HL-60 (cell line): ENCODE results near the gene BCL7B.

Experiments
- GABPA ChIP-seq: IDR thresholded peaks from 2 replicates; pipeline ENCODE4 v1.6.1; 2012; ENCODE audit warnings: low read depth
- POLR2AphosphoS5 ChIP-seq: IDR thresholded peaks from 2 replicates; pipeline ENCODE4 v1.6.1; 2012; ENCODE audit warnings: low read depth
- REST ChIP-seq: IDR thresholded peaks from 2 replicates; pipeline ENCODE4 v1.6.1; 2012; ENCODE audit warnings: low read depth; ENCODE audit not compliant: insufficient replicate concordance
- TF ChIP-seq, protein P1 (sequence below): IDR thresholded peaks from one replicate; pipeline ENCODE4 v1.5.1; 2011; ENCODE audit warnings: low read length, control low read depth, inconsistent platforms; ENCODE audit not compliant: insufficient read depth

DNA sequence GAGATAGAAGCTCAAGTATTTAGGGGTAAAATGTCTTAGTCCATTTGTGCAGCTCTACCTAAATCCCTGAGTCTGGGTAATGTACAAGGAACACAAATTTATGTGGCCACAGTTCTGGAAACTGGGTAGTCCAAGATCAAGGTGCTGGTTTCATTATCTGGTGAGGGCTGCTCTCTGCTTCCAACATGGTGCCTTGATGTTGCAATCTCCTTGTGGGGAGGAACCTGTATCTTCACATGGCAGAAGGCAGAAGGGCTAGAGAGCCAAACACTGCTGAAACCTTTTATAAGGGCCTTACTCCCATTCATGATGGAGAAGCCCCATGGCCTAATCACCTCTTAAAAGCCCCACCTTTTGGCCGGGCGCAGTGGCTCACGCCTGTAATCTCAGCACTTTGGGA, 26.7 kb downstream of the BCL7B start:
- TF ChIP-seq, protein P1, sequence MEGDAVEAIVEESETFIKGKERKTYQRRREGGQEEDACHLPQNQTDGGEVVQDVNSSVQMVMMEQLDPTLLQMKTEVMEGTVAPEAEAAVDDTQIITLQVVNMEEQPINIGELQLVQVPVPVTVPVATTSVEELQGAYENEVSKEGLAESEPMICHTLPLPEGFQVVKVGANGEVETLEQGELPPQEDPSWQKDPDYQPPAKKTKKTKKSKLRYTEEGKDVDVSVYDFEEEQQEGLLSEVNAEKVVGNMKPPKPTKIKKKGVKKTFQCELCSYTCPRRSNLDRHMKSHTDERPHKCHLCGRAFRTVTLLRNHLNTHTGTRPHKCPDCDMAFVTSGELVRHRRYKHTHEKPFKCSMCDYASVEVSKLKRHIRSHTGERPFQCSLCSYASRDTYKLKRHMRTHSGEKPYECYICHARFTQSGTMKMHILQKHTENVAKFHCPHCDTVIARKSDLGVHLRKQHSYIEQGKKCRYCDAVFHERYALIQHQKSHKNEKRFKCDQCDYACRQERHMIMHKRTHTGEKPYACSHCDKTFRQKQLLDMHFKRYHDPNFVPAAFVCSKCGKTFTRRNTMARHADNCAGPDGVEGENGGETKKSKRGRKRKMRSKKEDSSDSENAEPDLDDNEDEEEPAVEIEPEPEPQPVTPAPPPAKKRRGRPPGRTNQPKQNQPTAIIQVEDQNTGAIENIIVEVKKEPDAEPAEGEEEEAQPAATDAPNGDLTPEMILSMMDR, result no peak
- no peak for TF ChIP-seq POLR2AphosphoS5
- no peak for TF ChIP-seq REST
- TF ChIP-seq GABPA, result no peak
